Naive thymus-derived CD8-positive, alpha-beta T cell (primary cell): Measurements from ENCODE around the gene TLN1. TPM values are rescaled to one million over a fixed set of nuclear protein-coding genes. Genes with fewer than 3 reads are reported as not detected.

ENCODE experiments used
- ATAC-seq, 2 donors: fragments of 150-1000 bp; cut with Tn5 transposase in 1 of 2; sonication (Bioruptor Pico), chemical (Tn5 transposase) in 1 of 2; 1 replicate in 1 of 2; 2 replicates in 1 of 2; pipeline ENCODE4 v1.10.0; 2021; ENCODE audit warnings: mild to moderate bottlenecking in 2 of 2, moderate library complexity in 2 of 2
- POLR2A ChIA-PET: fragments of 350-600 bp; sonication (Branson Sonifier 250); formaldehyde crosslinking; loops from one replicate; lab custom pipeline; 2021; ENCODE audit warnings: antibody characterized with exemption; lab: Charles Lee
- DNase-seq, 10 donors: peaks; one replicate each; pipeline versions ENCODE4 v3.0.0 to v3.0.0-alpha.2; 2020 to 2022
- H3K27ac Mint-ChIP-seq, 10 donors: one replicate each; pipeline ENCODE4 v1.8.0; 2020 to 2022; ENCODE audit warnings: mild to moderate bottlenecking in 10 of 10, mixed read lengths in 10 of 10, moderate library complexity in 4 of 10, inconsistent platforms in 1 of 10
- H3K27me3 Mint-ChIP-seq, 5 donors: one replicate each; pipeline ENCODE4 v1.8.0; 2021 to 2022; ENCODE audit warnings: mixed read lengths in 5 of 5
- H3K36me3 Mint-ChIP-seq, 3 donors: one replicate each; pipeline ENCODE4 v1.8.0; 2020 to 2022; ENCODE audit warnings: mixed read lengths in 3 of 3, mild to moderate bottlenecking in 2 of 3, inconsistent platforms in 1 of 3
- H3K4me1 Mint-ChIP-seq, 4 donors: one replicate each; pipeline ENCODE4 v1.8.0; 2021 to 2022; ENCODE audit warnings: mixed read lengths in 4 of 4
- H3K4me3 Mint-ChIP-seq, 10 donors: one replicate each; pipeline ENCODE4 v1.8.0; 2020 to 2022; ENCODE audit warnings: mild to moderate bottlenecking in 10 of 10, mixed read lengths in 10 of 10, moderate library complexity in 6 of 10, inconsistent platforms in 1 of 10
- H3K9me3 Mint-ChIP-seq, 9 donors: one replicate each; pipeline ENCODE4 v1.8.0; 2020 to 2022; ENCODE audit warnings: mixed read lengths in 9 of 9, mild to moderate bottlenecking in 3 of 9, inconsistent platforms in 1 of 9, moderate library complexity in 1 of 9
- polyA plus RNA-seq, 3 donors: library from polyadenylated mRNA; unstranded; fragments of 300-500 nt; fragmentation: Illumina TruSeq; gene quantifications; one replicate each; pipeline ENCODE4 v1.2.3, GENCODE V29; 2021
- total RNA-seq, 8 experiments: library from RNA in 2 of 8; stranded (reverse) in 2 of 8; gene quantifications; one replicate each; pipeline ENCODE4 v1.2.3 and lab custom pipeline; 2021 to 2026

TLN1 gene
- total and polyA plus RNA-seq, 5 experiments from 2014 or later, result 32.9 to 233 (median 88.9) TPM

DNA sequence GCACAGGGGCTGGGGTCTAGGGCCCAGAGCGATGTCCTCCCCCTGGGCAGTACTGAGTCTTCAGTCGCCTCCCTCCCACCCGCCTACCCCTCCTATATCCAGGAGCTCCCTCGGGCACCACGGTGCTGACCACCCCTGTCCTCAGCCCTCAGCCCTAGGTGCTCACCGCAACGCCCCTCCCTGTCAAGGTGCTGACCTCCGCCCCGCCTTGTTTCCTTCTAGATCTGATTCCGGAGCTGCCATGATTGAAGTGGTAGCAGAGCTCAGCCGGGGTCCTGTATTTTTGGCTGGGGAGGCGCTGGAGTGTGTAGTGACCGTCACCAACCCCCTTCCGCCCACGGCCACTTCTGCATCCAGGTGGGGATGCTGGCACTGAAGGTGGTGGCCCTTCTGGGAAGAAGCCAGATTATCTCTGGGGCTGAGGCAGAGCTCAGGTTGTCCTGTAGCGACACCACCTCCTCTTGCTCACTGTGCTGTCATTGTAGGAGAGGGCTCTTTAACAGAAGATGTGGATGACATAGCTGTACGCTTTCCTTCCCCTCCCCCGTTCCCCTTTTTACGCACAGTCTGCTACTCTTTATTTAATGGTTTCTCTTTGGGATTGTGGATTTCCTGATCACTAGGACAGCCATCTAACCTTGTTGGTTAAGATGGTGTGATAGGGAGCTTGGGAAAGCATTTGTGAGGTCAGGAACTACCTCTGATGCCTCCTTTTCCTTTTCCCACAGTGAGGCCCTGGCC, 17.7 kb upstream of the TLN1 start:
- Mint-ChIP-seq H3K4me1 (peaks cover 33 to 53% (median 48%) of the 10 kb centered on the region in 4 donors), H3K27ac (peak overlapping the region; percentile 90 to 97 (median 96)), H3K27me3 (no peaks in the 10 kb centered on the region), H3K36me3 (peaks cover 0 to 38% (median 10%) of the 10 kb centered on the region in 3 donors), H3K9me3 (no peaks in the 10 kb centered on the region), H3K4me3 (peak overlapping the region; percentile 90 to 99 (median 96))
- POLR2A ChIA-PET, result interaction anchor here (0.5 to 4.8 kb wide), 13 partner anchors 8 to 150 kb away, joined by 3 to 68 read pairs (median 6); partner anchors contain the start of genes CCDC107, CREB3, FAM221B and RMRP
- ATAC-seq, result peak; percentile 52 to 72
- peak in 9 of 10 donors; percentile 22 to 70 (median 41) for DNase-seq

DNA sequence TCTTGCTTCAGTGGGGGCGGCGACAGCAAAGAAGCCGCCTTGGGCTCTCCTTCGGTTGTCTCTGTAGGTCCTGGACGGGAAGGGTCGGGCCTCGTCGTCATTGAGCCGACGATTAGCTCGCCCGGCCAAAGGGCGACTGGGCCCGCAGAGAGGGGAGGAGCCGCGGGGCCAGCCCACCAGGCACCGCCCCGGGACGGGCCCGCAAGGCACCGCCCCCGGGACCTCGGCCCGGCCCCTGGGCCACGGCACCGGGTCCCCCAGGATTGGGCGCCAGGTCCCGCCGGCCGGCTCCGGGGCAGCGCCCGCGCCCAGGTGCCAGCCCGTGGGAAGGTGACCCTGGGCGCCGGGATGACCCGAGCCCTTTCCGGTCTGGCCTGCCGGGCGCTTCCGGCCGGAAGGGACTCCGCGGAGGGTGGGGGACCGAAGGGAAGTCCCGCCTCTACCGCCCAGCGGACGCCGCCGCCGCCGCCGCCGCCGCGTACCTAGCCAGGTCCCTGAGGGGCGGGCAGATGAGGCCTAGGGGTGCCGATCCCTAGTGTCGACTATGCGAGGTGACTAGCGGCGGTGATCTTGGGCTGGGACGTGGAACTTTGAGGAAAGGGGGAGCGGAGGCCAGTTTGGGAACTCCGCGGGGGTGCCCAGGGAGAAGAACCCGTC, 17.0 kb upstream of the TLN1 start, which contains the start of the genes GBA2 and RGP1:
Gene GBA2, minus strand, starts transcription at position 371 of the 657 bp plus-strand sequence. CDS start 524 bp downstream, outside the sequence.
Gene RGP1, plus strand, starts transcription at position 430 of the 657 bp plus-strand sequence. CDS start 469 bp downstream, outside the sequence.
- H3K4me3 Mint-ChIP-seq, result peak within 1 kb of the TSS; percentile 90 to 99 (median 96)
- no peaks in the 10 kb centered on the region for H3K9me3 Mint-ChIP-seq
- H3K27me3 Mint-ChIP-seq, result no peaks in the 10 kb centered on the region
- peak; percentile 24 to 74 (median 56) for DNase-seq
- H3K36me3 Mint-ChIP-seq, result peaks cover 0 to 43% (median 10%) of the 10 kb centered on the region in 3 donors
- peak within 1 kb of the TSS; percentile 90 to 97 (median 96) for H3K27ac Mint-ChIP-seq
- POLR2A ChIA-PET, result interaction anchor here (0.5 to 4.8 kb wide), 21 partner anchors 8 to 677 kb away, joined by 3 to 68 read pairs (median 4); partner anchors contain the start of genes CCDC107, CD72, CREB3 and RMRP
- peak; percentile 79 to 84 for ATAC-seq
- peaks cover 36 to 55% (median 49%) of the 10 kb centered on the region in 4 donors for H3K4me1 Mint-ChIP-seq

DNA sequence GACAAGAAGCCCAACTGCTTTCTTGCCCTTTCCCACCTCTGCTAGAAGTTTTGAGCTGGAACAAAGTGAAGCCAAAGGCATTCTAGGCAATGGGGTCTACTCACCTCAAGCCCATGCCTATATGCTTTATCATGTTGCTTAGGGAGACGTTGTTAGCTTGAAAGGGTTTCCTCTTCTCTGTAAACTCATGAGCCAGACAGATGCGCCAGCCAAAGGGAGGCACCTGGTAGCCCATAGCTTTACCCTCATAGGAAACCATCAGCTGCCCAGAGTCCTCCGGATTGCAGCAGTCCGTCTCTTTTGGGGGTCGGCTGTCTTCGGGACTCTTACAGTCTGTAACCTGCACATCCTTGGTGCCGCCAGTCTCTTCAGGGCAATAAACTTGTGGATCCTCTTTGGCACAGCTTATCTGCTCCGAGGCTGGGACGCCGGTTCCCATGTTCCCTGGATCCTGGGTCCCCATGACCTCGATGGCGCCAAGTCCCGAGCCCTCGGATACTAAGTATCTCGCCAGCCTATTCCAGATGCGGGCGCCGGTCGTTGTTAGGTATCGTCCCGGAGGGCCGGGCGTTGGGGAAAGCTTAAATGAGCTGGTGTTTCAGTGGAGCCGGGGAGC, 16.4 kb upstream of the TLN1 start:
- peak in 2 of 10 donors; percentile 20 to 28 for DNase-seq

DNA sequence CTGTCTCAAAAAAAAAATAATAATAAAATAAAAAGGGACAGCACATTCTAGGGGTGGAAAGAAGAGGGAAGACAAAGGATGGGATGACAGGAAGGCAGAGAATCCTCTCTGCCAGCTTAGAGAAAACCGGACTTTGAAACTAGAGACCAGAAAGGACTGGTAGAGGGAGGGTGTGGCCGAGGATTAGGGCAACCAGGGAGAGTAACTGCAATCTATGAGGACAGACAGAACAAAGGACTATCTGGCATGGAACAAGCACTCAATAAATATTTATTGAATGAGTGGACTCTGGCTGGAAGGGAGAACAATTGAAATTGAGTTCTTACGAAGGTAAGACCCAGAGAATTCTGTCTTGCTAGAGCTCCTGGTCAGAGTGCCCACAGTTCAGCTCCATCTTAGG, 14.6 kb upstream of the TLN1 start:
- no peak for DNase-seq
- peak overlapping the region in 2 of 10 donors; percentile 15 to 55 for H3K27ac Mint-ChIP-seq
- H3K36me3 Mint-ChIP-seq, result peaks cover 0 to 31% (median 0%) of the 10 kb centered on the region in 3 donors
- no peaks in the 10 kb centered on the region for H3K9me3 Mint-ChIP-seq
- POLR2A ChIA-PET, result interaction anchor here (1.3 to 4.8 kb wide), 2 partner anchors 9 to 14 kb away, joined by 4 to 68 read pairs; partner anchors contain the start of genes CREB3 and TLN1
- peaks cover 43 to 70% (median 62%) of the 10 kb centered on the region in 4 donors for H3K4me1 Mint-ChIP-seq
- H3K4me3 Mint-ChIP-seq, result peak overlapping the region; percentile 66 to 99 (median 89)
- no peak for ATAC-seq
- H3K27me3 Mint-ChIP-seq, result no peaks in the 10 kb centered on the region

More for the DNA sequence above, 16.4 kb upstream of the TLN1 start:
- Mint-ChIP-seq H3K36me3 (peaks cover 0 to 43% (median 6%) of the 10 kb centered on the region in 3 donors), H3K4me3 (peak overlapping the region; percentile 84 to 99 (median 89)), H3K4me1 (peaks cover 35 to 58% (median 52%) of the 10 kb centered on the region in 4 donors), H3K27me3 (no peaks in the 10 kb centered on the region), H3K27ac (peak overlapping the region; percentile 34 to 88 (median 81)), H3K9me3 (no peaks in the 10 kb centered on the region)
- ATAC-seq, result peak; percentile 10 to 26
- POLR2A ChIA-PET, result interaction anchor here (0.5 to 4.8 kb wide), 14 partner anchors 8 to 676 kb away, joined by 3 to 68 read pairs (median 6); partner anchors contain the start of genes CCDC107, CD72, CREB3 and RMRP

DNA sequence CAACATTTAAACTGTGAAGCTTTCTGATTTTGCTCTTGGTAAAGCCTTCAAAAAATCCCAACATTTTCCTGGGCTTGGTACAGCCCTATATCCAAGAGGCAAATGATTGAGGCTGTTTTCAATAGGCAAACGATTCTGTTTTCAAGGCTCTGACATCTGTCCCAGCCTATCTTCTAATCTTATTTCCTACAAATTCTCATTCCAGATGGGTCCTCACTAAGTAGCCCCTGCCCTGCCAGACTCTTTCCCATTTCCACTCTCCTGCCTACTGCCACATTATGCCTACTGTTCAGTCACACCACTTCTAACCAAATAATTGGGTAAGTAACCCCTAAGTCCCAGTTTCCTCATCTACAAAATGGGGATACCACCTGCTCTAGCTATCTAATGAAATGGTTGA, 13.6 kb upstream of the TLN1 start:
- peak overlapping the region in 6 of 10 donors; percentile 11 to 85 (median 37) for H3K27ac Mint-ChIP-seq
- H3K4me3 Mint-ChIP-seq, result peak overlapping the region in 8 of 10 donors; percentile 1 to 99 (median 70)
- H3K36me3 Mint-ChIP-seq, result peaks cover 0 to 30% (median 0%) of the 10 kb centered on the region in 3 donors
- POLR2A ChIA-PET, result interaction anchor here (4.8 kb wide), 1 partner anchor 13 kb away, joined by 68 read pairs; the partner anchor contains the start of genes CREB3 and TLN1
- DNase-seq (no peak), ATAC-seq (no peak)
- H3K27me3 Mint-ChIP-seq, result no peaks in the 10 kb centered on the region
- H3K4me1 Mint-ChIP-seq, result peaks cover 43 to 65% (median 59%) of the 10 kb centered on the region in 4 donors
- no peaks in the 10 kb centered on the region for H3K9me3 Mint-ChIP-seq

DNA sequence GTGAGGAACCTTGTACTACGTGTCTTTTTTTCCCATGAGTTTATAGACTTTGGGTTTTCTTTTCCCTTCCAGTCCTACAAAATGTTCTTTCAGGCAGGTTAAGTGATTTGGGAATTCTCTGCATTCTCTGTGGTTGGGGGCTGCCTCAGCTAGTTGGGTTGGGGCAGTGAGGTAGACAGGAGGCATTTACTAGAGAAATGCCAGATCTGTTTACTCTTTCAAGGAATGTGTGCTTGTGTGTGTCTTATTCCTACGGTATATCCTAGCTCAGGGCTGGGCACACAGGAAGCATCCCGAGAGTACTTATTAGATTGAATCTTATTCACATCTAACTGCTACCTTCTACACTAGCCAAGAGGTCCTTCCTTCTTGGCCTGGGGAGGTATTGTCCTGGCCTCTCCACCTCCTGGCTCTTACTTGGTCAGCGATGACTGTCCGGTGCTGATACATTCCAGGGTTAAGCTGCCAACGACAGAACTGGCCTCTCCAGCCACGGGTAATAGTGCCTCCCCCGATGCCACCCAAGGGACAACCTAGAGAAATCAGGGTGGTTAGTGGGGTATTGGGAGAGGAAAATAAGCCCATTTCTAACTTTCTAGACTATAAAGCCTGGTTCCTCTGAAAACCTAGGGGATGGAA, 12.0 kb upstream of the TLN1 start:
- Mint-ChIP-seq H3K27ac (peak overlapping the region in 1 of 10 donors; percentile 43), H3K4me3 (no peak overlapping the region), H3K4me1 (peaks cover 37 to 54% (median 50%) of the 10 kb centered on the region in 4 donors), H3K9me3 (no peaks in the 10 kb centered on the region), H3K27me3 (no peaks in the 10 kb centered on the region), H3K36me3 (peaks cover 0 to 45% (median 1%) of the 10 kb centered on the region in 3 donors)
- ATAC-seq (no peak), DNase-seq (no peak)
- POLR2A ChIA-PET, result interaction anchor here (0.8 to 1.5 kb wide), 3 partner anchors 12 to 16 kb away, joined by 3 to 4 read pairs (median 3); partner anchors contain the start of gene CREB3

DNA sequence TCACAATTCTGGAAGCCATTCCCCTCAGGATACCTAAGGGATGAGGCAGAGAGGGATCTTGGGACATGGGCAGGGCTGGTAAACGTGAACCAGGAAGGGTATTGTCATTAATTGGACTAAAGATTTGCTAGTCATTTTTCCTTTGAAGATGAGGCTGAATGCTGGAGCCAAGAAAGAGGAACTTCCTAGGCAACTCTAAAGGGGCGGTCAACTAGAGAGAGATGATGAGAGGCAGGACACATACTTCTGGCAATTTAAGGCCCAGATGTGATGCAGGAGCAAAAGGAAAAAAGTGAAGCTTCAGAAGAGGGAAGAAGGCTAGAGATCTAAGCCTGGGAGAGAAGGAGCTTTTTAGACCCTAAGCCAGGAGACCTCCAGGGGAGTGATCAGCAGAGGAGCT, 11.5 kb upstream of the TLN1 start:
- Mint-ChIP-seq H3K4me1 (peaks cover 37 to 52% (median 50%) of the 10 kb centered on the region in 4 donors), H3K4me3 (no peak overlapping the region)

DNA sequence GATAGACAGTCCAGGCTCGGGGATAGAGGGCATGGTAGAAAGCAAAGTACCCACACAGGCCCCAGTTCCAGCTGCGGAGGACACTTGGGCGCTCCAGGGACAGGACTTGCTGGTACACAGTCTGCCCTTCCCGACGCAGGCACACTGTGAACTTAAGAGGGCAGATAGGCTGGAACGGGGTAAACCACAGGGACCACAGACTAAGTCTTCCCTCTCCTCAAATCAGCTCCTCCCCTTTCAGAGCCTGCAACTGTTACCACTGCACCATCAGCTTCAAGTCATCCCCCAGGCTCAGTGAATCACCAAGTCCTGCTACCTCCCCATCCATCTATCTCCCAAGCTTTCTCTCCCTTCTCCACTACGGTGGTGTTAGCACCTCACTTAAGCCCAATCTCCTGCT, 9.7 kb upstream of the TLN1 start:
- no peak for DNase-seq
- H3K27ac Mint-ChIP-seq, result peak overlapping the region in 9 of 10 donors; percentile 6 to 85 (median 60)
- H3K9me3 Mint-ChIP-seq, result no peaks in the 10 kb centered on the region
- no peaks in the 10 kb centered on the region for H3K27me3 Mint-ChIP-seq
- POLR2A ChIA-PET, result interaction anchor here (1.8 to 2.1 kb wide), 2 partner anchors 10 to 92 kb away, joined by 4 to 8 read pairs; partner anchors contain the start of genes CREB3 and TLN1
- H3K4me1 Mint-ChIP-seq, result peaks cover 26 to 35% (median 33%) of the 10 kb centered on the region in 4 donors
- ATAC-seq, result peak; percentile 33 to 57
- peaks cover 0 to 65% (median 7%) of the 10 kb centered on the region in 3 donors for H3K36me3 Mint-ChIP-seq
- H3K4me3 Mint-ChIP-seq, result peak overlapping the region in 2 of 10 donors; percentile 11 to 46

More for the DNA sequence above, 11.5 kb upstream of the TLN1 start:
- Mint-ChIP-seq H3K27ac (no peak overlapping the region), H3K36me3 (peaks cover 0 to 51% (median 3%) of the 10 kb centered on the region in 3 donors), H3K27me3 (no peaks in the 10 kb centered on the region), H3K9me3 (no peaks in the 10 kb centered on the region)
- ATAC-seq (no peak), DNase-seq (no peak)
- POLR2A ChIA-PET, result interaction anchor here (1.5 kb wide), 1 partner anchor 15 kb away, joined by 3 read pairs; no protein-coding TSS in a partner anchor

DNA sequence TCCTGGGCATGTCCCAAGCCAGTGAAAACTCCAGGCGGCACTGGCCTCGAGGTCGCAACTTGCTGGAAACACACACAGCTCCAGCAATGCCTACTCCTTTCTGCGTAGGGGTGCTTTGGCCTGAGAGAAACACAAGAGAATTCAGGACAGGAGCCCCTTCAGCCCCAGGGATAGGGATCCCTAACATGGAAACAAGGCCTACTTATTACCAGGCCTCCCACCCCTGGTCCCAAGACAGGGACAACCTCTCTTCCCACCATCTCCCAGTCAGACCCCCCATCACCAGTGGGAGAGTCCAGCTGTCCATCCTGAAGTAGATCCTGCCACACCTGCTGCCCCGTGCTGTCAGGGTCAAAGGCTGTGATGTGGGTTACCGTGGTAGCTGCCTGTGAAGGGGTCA, 8.2 kb upstream of the TLN1 start:
- POLR2A ChIA-PET, result interaction anchor here (1.0 to 2.3 kb wide), 2 partner anchors 9 to 16 kb away, joined by 5 to 11 read pairs; partner anchors contain the start of genes GBA2 and RGP1
- no peaks in the 10 kb centered on the region for H3K27me3 Mint-ChIP-seq
- H3K4me1 Mint-ChIP-seq, result peaks cover 21 to 31% (median 28%) of the 10 kb centered on the region in 4 donors
- H3K36me3 Mint-ChIP-seq, result peaks cover 0 to 73% (median 11%) of the 10 kb centered on the region in 3 donors
- DNase-seq, result no peak
- no peaks in the 10 kb centered on the region for H3K9me3 Mint-ChIP-seq
- H3K27ac Mint-ChIP-seq, result peak overlapping the region in 1 of 10 donors; percentile 53
- no peak for ATAC-seq
- H3K4me3 Mint-ChIP-seq, result no peak overlapping the region

DNA sequence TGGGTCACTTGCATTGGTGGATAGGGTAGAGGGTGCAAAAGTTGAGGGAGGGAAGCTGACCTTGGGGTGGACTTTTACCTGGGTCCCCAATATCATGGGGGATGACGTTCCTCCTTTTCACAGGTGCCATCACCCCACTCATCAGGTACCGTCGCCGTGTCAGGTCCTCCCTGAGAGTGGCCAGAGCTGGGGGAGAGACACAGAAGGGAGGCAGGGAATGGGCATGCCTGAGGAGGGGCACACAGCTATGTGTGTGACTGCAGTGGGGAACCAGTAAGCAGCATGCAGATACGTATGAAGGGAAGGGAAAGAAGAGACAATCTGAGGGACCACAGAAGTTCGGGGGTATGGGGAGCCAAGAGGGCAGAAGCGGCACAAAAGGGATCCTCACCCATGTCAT, 6.9 kb upstream of the TLN1 start:
- Mint-ChIP-seq H3K27me3 (no peaks in the 10 kb centered on the region), H3K4me3 (no peak overlapping the region), H3K9me3 (no peaks in the 10 kb centered on the region), H3K36me3 (peaks cover 0 to 68% (median 11%) of the 10 kb centered on the region in 3 donors), H3K27ac (peak overlapping the region in 1 of 10 donors; percentile 40), H3K4me1 (peaks cover 16 to 32% (median 28%) of the 10 kb centered on the region in 4 donors)
- no peak for ATAC-seq
- DNase-seq, result peak in 1 of 10 donors; percentile 14
- POLR2A ChIA-PET, result interaction anchor here (1.1 to 2.3 kb wide), 4 partner anchors 8 to 17 kb away, joined by 3 to 11 read pairs (median 4); partner anchors contain the start of genes GBA2 and RGP1

DNA sequence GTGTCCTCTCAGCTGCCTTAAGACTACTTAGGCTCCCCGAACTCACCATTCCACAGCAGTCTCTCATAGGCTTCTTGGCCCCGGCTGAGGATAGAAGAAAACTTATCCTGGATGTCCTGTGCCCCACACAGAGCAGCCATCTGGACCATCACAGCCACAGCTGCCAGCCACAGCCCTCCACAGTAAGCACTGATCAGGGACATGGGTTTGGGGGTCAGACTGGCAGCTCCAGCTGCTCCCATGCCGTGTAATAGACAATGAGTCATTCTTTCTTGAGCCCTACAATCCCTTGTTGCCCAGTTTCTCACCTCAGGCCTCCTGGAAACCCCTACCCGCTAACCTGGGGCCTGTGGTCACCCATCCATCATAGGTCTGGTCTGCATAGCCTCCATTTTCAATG, 6.2 kb upstream of the TLN1 start:
- no peaks in the 10 kb centered on the region for H3K9me3 Mint-ChIP-seq
- H3K4me3 Mint-ChIP-seq, result no peak overlapping the region
- ATAC-seq, result no peak
- no peaks in the 10 kb centered on the region for H3K27me3 Mint-ChIP-seq
- POLR2A ChIA-PET, result interaction anchor here (1.4 to 2.1 kb wide), 2 partner anchors 9 to 14 kb away, joined by 3 to 4 read pairs; no protein-coding TSS in a partner anchor
- no peak for DNase-seq
- peaks cover 14 to 37% (median 29%) of the 10 kb centered on the region in 4 donors for H3K4me1 Mint-ChIP-seq
- H3K36me3 Mint-ChIP-seq, result peaks cover 0 to 61% (median 11%) of the 10 kb centered on the region in 3 donors
- peak overlapping the region in 4 of 10 donors; percentile 15 to 47 (median 25) for H3K27ac Mint-ChIP-seq
